DMS 273 (cell line): ENCODE data around the gene TDRD1.

Experiments
- DNase-seq: peaks from one replicate; lab custom pipeline; 2025; ENCODE audit not compliant: unreplicated experiment; lab: John Stamatoyannopoulos, UW

TDRD1 gene

DNA sequence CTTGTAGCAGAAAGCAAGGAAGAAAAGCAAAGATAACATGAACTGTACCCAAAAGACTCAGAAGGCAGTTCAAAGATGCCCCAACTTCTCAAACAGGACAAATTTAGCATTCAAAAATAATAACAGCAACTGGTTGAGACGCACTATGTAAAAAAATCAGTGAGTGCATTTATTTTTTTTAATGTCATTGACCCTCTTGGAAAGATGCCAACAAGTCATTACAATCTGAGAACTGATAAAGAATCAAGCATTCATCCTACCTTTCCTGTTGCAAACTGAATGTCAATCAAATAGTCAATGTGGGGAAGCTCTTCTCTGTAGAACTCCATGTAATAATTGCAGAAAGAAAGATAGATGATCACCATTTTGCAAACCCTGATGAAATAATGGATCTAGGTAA, 3.5 kb upstream of the TDRD1 start:
- no peak for DNase-seq

- no peak for DNase-seq
These were observed 2.6 kb upstream of the TDRD1 start for GRCh38 chr10:114176511-114176910.

DNA sequence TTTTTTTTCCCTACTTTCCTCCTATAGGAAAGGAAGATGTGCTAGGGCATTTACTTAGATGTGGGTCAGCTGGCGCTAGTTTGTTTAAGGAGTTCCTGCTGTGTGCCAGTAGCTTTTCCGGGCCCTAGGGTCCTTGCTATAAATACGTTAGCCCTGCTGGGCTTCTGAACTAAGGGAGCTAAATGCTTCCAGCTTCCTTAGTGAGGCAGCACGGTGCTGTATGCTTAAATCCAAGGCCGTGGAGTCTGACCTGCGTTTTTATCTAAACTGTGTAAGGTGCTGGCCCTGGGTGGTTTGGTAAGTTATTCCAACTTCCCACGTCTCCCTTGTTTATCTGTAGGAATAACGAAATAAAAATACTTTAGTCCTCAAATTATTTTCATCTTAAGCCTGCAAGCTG, 594 bp downstream of the TDRD1 start:
- DNase-seq, result no peak

GRCh38 chr10:114180937-114181336, 1.8 kb downstream of the TDRD1 start:
- DNase-seq, result no peak

- DNase-seq, result peak; percentile 52
These were observed 2.8 kb downstream of the TDRD1 start for GRCh38 chr10:114181971-114182370.

DNA sequence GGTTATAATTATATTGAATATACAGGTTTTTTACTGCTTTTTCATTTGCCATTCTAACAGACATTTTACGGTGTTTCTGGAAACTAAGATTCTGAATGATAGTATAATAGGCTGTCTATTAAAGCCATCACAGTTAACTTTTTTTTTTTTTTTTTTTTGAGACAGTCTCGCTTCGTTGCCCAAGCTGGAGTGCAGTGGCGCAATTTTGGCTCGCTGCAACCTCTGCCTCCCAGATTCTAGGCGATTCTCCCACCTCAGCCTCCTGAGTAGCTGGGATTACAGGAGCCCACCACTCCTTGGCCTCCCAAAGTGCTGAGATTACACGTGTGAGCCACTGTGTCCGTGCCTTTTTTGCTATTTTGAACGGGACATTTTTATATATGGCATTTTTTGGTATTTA, 4.4 kb downstream of the TDRD1 start:
- no peak for DNase-seq

- DNase-seq, result no peak
These were observed 5.1 kb downstream of the TDRD1 start for GRCh38 chr10:114184276-114184675.

DNA sequence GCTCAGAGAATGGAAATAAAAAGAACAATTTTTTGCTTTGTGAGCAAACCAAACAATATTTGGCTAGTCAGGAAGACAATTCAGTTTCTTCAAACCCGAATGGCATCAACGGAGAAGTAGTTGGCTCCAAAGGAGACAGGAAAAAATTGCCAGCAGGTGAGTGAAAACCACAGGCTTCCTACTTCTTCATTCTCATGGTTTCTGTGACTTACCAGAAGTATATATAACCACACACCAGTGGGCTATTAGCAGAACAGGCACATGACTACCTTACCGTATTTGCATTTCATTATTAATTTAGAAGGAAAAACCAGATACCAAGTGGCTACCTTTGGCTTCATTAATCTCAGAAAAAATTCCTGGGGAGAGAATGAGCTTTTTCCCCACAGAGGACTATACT, 8.8 kb downstream of the TDRD1 start:
- no peak for DNase-seq

- no peak for DNase-seq
These were observed 9.7 kb downstream of the TDRD1 start for GRCh38 chr10:114188900-114189299.

DNA sequence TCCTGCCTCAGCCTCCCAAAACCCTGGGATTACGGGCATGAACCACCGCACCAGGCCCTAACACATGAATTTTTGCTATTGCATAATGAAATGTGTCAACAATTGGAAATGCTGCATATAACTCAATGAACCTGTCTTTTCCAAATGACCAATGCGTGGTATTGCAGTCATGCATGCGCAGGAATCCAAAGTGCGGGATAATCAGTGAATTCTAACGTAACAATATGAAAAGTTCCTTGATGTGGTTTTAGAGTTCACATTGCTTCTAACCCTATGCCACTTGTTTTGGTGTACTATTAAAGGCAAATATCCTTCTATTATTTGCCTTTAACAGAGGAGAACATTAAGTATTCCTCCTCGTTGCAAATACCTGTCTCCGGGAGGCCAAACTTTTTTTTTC, 10.5 kb downstream of the TDRD1 start:
- DNase-seq, result no peak

DNA sequence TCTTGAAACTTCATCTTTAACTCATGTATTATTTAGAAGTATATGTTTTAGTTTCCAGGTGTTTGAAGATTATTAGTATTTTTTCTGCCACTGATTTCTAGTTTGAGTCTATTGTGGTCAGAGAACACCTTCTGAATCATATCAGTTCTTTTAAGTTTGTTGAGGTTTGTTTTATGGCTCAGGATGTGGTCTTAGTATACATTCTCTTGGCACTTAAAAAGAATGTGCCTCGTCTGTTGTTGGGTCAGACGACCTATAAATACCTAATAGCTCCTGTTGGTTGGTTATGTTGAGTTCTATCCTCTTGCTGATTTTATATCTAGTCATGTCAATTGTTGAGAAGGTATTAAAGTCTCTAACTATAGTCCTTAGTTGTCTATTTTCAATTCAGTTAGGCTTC, 15.9 kb downstream of the TDRD1 start:
- DNase-seq, result no peak

DNA sequence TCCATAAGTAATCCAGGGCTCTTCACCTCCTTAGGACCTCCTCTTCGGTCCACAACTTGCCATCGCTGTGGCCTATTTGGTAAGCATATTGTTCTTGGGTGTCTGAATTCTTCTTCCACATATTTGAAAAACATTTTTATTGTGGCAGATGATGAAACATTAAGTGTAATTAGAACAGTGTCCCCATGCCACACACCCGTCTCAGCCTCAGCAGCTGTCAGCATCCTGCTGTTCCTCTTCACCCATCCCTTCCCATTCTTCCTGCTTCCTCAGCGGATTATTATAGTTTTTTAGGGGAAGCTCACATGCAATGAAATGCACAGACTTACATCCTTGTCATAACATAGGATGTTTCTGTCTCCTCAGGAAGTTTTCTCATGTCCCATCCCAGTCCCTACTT, 20.1 kb downstream of the TDRD1 start:
- DNase-seq, result no peak

GRCh38 chr10:114202812-114203211, 23.7 kb downstream of the TDRD1 start:
- DNase-seq, result no peak

GRCh38 chr10:114206902-114207301, 27.7 kb downstream of the TDRD1 start:
- no peak for DNase-seq

GRCh38 chr10:114207349-114207748, 28.2 kb downstream of the TDRD1 start:
- no peak for DNase-seq

DNA sequence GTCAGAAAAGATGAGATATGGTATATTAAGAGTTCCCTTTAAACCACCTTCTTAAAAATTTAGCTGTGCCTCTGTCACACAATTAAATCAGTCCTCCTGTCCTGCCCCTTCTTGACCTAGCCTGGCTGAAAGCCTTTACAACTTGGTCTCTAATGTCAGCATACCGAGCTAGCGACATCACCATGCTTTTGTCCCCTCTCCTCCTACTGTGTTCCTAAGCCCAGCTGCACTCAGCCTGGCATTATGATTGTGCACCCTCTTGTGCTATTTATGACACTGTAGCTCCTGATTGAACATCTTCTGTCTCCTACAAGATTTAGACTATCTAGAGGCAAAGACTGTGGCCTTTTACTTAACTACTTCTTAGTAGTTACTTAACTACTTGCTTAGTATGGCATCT, 29.2 kb downstream of the TDRD1 start:
- no peak for DNase-seq

DNA sequence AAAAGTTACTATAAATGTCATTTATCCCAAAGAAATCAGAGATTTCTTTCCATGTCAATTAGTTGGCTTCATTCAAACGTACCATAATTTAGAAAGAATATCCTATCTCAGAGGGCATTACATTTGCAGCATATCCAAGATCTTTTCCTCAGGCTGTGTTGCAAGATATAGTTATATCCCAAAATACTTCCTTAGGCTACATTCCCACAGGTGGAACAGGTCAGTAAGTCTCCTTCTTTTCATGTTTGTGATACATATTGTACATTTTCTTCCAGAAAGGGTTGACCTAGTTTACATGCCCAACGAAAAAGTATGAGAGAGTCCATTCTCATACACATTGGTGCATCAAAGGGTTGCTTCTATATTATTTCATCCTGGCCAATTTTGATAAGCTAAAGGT, 33.0 kb downstream of the TDRD1 start:
- DNase-seq, result no peak

DNA sequence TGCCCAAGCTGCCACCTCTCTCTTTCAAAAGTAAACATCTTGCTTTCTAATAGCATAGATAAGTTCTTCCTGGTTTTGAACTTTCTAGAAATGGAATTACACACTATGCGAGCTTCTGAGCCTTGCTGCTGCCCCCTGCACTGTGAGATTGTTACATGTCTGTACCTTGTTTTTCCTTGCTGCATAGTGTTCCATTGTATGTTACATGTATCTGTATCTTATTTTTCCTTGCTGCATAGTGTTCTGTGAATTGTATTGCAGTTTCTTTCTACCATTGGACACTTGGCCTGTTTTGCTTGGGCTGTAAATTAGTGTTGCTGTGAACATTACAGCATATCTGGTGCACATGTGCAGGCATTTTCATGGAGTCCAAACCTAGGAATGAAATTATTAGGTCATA, 35.9 kb downstream of the TDRD1 start:
- DNase-seq, result no peak

DNA sequence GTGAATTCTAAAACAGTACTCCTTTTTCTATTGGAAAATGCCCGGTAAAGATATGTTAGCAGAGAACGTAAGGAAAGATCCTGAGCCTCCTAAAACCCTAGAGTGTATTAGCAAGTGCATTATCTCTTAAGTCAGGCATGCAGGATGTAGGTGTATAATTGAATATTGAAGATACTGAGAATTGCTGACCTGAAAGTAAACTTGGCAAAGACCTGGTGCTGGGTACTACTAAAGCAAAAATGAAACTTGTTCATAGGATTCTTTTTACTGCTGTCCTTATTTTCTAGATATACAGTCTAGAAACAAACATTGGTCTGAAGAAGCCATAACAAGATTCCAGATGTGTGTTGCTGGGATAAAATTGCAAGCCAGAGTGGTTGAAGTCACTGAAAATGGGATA, 41.1 kb downstream of the TDRD1 start:
- DNase-seq, result no peak

- DNase-seq, result no peak
These were observed 42.1 kb downstream of the TDRD1 start for GRCh38 chr10:114221235-114221634.

DNA sequence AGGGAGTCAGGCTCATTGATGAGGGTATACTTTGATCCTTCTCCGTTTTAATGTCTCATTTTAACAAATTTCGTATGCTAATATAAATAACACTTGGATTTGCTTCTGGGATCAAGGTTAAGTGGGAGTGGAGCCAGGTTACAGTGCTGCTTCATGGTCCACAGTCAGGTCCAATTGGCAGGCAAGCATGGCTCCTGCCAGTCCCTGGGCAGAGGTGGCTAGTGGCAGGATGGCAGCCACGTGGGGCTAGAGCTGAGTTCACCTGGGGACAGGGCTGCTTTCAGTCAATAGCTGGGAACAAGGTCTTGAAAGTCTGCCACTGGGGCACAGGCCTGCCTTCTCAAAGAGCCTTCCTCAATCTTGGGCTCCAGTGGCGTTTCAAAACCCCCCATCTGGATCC, 43.9 kb downstream of the TDRD1 start:
- no peak for DNase-seq

- no peak for DNase-seq
These were observed 49.0 kb downstream of the TDRD1 start for GRCh38 chr10:114228156-114228555.

GRCh38 chr10:114232561-114233176, 53.5 kb downstream of the TDRD1 start:
- no peak for DNase-seq

GRCh38 chr10:114233482-114233881, 54.3 kb downstream of the TDRD1 start:
- DNase-seq, result no peak
